CD4-positive, alpha-beta T cell treated with Interleukin-1 beta for 1 hour (primary cell): ENCODE measurements around the gene ITGB2.

Source experiments
- DNase-seq, 2 donors: peaks; one replicate each; pipeline ENCODE4 v3.0.0-alpha.2; 2020 to 2022

ITGB2 gene

DNA sequence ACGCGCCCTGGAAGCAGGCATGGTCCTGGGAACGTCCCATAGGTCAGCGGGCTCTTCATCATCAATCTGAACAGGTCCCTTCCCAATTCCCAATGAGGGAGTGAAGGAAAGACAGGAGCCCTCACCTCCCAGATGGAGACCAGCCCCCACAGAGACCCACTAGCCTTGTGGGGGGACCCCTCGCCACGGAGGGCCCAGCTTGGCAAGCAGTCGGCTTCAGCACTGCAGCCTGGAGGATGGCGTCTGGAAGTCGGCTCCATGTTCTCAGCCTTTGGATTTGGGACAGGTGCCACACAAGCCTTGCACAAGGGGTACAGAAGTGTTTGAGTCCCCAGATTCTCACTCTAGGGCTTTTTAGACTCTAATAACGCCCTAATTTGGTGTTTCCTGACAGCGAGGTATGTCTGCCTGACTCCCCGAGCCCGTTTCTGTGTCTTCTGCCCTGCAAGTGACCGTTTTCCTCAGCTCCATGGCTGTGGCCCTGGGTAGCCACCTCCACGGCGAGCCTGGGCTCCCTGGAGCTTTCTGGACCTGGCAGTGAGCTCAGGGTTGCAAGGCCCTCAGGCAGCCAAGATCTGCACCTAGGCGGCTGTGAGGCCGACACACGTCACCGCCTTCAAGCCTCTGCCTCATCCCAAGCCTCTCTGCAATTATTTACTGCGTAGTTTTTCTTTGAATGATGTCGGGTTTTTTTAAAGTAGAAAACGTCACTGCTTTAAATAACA lies 77.8 kb downstream of the ITGB2 start:
- DNase-seq = no peak

DNA sequence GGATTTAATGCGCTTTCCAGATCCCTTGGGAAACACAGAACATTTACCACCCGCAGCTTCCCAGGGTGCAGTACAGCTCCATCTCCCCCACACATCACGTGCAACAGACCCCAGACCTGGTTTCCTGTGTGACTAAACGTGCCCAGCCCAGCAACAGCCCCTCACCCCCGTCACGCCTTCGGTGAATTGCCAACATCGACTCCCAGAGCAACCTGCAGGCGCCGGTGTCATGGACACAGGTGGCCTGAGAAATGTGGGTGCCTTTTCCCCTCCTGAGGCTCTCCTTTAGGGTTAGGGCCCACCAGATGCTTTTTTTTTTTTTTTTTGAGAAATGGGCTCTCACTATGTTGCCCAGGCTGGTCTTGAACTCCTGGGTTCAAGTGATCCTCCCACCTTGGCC lies 78.6 kb downstream of the ITGB2 start:
- DNase-seq = no peak

DNA sequence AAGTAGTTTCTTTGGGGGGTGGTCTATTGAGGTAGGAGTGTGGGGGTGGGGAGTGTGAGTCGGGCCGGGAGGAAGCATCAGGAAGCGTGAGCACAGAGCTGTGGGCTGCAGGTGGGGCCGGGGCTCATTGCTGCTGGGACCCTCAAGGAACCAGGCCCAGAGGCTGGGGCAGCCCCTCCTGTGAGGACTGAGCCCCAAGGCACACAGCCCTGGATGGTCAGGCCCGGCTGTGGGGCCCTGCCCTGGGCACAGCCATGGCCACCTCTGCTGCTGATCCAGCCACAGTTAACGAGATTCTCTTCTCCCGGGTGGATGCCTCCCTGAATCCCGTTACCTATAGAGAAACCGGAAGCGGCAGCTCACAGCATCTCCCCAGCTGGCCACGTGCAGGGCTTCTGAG lies 79.9 kb downstream of the ITGB2 start:
- DNase-seq = no peak

DNA sequence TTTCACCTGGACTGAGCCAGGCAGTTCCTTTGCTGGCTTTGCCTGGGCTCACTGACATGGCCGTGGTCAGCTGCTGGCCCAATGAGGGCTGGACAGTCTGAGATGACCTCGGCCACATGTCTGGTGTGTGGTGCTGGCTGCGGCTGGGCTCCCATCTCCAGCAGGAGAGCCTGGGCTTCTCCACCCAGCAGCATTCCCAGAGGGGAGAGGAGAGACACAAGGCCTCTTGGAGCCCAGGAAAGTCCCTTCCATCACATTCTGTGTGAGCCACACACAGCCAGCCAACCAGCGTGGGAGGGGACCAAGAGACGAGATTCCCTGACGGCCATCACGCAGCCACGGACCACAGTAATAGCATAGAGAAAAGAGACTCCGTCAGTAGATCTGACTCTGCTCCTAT lies 81.7 kb downstream of the ITGB2 start:
- no peak for DNase-seq

DNA sequence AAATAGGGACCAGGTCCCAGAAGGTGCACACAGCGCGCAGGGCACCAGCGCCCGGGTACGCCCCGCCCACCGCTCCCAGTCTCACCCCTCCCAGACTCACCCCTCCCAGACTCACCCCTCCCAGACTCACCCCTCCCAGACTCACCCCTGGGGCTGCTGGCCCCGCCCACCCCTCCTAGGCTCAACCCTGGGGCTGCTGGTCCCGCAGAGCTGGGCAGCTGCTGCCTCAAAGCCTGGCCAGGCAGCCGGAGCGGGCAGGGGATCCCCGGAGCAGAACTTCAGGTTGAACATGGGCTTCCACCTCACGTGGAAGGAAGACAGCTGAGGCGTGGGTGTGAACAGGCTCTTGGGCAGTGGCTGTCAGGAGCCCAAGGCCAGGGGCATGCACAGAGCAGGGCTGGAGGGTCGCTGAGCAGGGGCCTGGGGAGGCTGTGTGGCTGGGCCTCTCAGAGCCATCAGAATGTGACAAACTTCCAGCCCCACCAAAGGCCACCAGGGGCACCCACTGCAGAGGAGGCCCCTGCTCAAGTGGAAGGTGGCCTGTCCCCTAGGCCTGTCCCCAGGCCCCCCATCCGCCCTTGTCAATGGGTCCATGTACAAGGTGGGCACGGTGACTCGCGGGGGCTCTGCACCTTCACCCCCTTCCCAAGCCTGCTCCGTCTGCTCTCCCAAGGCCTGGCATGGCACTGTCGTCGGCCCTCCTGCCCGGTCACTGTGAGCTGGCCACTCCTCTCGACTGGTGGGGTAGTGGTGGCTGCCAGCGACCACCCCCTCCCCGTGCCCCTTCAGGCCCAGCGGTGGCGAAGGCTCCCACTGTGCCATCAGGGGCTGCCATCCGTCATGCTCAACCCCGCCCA lies 82.4 kb downstream of the ITGB2 start:
- no peak for DNase-seq

DNA sequence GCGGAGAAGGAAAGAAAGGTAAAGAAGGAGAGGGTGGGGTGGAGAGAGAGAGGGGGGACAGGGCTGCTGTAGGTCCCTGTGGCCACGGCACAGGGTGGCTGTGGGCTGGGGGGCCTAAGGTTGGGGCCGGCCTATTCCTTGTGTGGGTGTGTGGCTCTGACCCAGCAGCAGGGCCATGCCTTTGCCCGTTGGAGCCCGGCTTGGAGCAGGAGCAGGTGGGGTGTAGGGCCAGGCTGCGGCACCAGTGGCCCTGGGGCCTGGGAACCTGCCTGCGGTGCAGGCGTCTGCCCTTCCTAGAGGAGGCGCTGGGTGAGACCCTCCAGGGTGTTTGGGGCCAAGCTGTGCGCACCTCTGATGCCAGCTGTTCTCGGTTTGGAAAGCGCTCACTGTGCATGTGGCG lies 83.2 kb downstream of the ITGB2 start:
- no peak for DNase-seq

DNA sequence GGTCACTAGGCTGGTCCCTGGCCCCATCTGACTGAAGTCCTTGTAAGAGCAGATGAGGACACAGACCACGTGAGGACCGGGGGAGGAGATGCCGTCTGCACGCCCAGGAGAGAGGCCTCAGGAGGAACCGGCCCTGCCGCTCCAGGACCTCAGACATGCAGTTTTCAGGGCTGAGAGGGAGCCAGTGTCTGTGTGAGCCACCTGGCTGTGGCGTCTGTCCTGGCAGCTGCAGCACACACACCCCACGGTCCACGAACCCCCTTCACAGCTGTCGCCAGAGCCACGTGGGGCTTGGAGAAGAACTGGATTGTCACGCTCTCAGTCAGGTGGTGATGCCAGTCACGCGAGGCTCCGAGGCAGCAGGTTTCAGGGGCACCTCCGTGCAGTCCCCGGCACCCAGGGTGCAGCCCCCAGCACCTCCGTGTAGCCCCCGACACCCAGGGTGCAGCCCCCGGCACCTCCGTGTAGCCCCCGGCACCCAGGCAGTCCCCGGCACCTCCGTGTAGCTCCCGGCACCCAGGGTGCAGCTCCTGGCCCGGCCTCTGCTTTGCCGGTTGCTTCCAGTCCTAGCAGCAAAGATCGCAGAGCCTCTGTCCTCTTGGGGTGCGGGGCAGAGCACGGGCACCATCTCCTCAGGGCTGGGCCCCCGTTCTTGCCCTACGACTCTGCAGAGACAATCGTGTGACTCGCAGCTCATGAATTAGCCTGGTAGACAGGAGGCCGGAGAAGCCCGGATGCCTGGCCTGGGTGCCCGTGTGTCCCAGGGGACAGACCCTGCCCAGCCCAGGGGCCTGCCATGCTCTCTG lies 83.8 kb downstream of the ITGB2 start:
- DNase-seq = no peak

DNA sequence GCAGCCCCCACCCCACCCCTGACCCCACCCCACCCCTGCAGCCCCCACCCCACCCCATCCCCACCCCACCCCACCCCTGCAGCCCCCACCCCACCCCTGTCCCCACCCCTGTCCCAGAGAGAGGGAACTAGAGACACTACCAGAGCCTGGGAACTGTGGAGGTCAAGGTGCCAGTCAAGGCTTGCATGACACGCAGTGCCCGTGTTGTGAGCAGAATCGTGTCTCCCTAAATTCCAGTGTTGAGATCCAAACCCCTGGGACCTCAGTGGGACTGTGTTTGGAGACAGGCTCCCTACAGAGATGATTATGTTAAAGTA lies 84.4 kb downstream of the ITGB2 start:
- DNase-seq = no peak
